DND-41 (cell line): ENCODE measurements around the gene DCST1.

Experiments used
- ATAC-seq: fragments of 200-7000 bp; cut with Tn5 transposase; 3 replicates; pipeline ENCODE4 v1.9.1; 2021; ENCODE audit warnings: low read depth; ENCODE audit not compliant: insufficient read depth
- DNase-seq: peaks from one replicate; pipeline ENCODE4 v3.0.0-alpha.2; 2020
- H2AFZ ChIP-seq: 2 replicates; pipeline ENCODE4 v1.6.0; 2012; ENCODE audit warnings: low read depth, low read length
- H3K27ac ChIP-seq: 2 replicates; pipeline ENCODE4 v1.5.1; 2012; ENCODE audit warnings: low read length, inconsistent platforms
- H3K27me3 ChIP-seq: fragments of 200-600 bp; sonication (generic); 2 replicates; pipeline ENCODE4 v1.6.0; 2012; ENCODE audit warnings: low read length, mild to moderate bottlenecking, inconsistent platforms; ENCODE audit not compliant: insufficient read depth, poor library complexity
- H3K36me3 ChIP-seq: 2 replicates; pipeline ENCODE4 v1.5.1; 2012; ENCODE audit warnings: low read length, inconsistent platforms; ENCODE audit not compliant: insufficient read depth
- H3K4me1 ChIP-seq: 2 replicates; pipeline ENCODE4 v1.5.1; 2012; ENCODE audit warnings: mild to moderate bottlenecking, low read length; ENCODE audit not compliant: insufficient read depth
- H3K4me2 ChIP-seq: 2 replicates; pipeline ENCODE4 v1.6.0; 2012; ENCODE audit warnings: mild to moderate bottlenecking, moderate library complexity, low read length, inconsistent platforms; ENCODE audit not compliant: insufficient read depth
- H3K4me3 ChIP-seq, 2 experiments: fragments of 200-600 bp in 1 of 2; shearing (Covaris generic) in 1 of 2; 2 replicates each; pipeline ENCODE4 v1.5.1; 2012 to 2016; ENCODE audit warnings: inconsistent platforms in 2 of 2, low read length in 2 of 2, mild to moderate bottlenecking in 2 of 2, low read depth in 1 of 2, moderate library complexity in 1 of 2
- H3K79me2 ChIP-seq: 2 replicates; pipeline ENCODE4 v1.6.0; 2012; ENCODE audit warnings: low read length, inconsistent platforms; ENCODE audit not compliant: insufficient read depth
- H3K9ac ChIP-seq: 2 replicates; pipeline ENCODE4 v1.6.0; 2012; ENCODE audit warnings: low read depth, mild to moderate bottlenecking, inconsistent platforms, low read length, moderate library complexity
- H3K9me3 ChIP-seq: 2 replicates; pipeline ENCODE4 v1.5.1; 2012; ENCODE audit warnings: low read length, moderate library complexity, mild to moderate bottlenecking, inconsistent platforms; ENCODE audit not compliant: insufficient read depth, severe bottlenecking
- H4K20me1 ChIP-seq: 2 replicates; pipeline ENCODE4 v1.6.0; 2012; ENCODE audit warnings: low read length; ENCODE audit not compliant: insufficient read depth
- CTCF ChIP-seq: IDR thresholded peaks from 2 replicates; pipeline ENCODE4 v1.5.1; 2012; ENCODE audit warnings: borderline replicate concordance, low read length, moderate library complexity, mild to moderate bottlenecking; ENCODE audit not compliant: poor library complexity, severe bottlenecking; ENCODE audit errors: extremely low read depth
- EZH2 ChIP-seq: IDR thresholded peaks from 3 replicates; pipeline ENCODE4 v1.6.1; 2012; ENCODE audit warnings: borderline replicate concordance, low read depth, mild to moderate bottlenecking, moderate library complexity, low read length, inconsistent platforms; ENCODE audit not compliant: severe bottlenecking

Gene DCST1

DNA sequence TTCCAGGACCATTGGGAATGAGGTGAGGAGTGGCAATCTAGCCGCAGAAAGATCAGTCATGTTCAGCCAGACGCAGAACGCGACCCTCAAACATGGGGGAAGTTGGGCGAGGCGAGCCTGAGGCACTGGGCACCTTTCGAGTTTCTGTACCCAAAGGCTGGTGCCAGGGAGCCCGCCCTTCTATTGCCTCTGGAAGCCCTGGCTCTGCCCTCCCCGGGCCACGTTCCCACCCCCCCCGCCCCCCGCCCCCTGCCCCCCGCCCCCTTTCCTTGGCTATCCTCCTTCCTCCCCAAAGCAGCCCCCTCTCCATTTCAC, 33.3 kb upstream of the DCST1 start:
- TF ChIP-seq EZH2 (no peak), CTCF (no peak)
- Histone ChIP-seq H3K79me2 (no peaks in the 10 kb centered on the region), H3K36me3 (no peaks in the 10 kb centered on the region), H3K4me1 (peaks cover 37% of the 10 kb centered on the region), H2AFZ (no peak overlapping the region), H3K4me3 (no peak overlapping the region), H3K4me2 (no peak overlapping the region; the same call in 1 of the 2 replicates), H3K9ac (no peak overlapping the region), H4K20me1 (peaks cover 68% of the 10 kb centered on the region), H3K27ac (no peak overlapping the region), H3K27me3 (peaks cover 55% of the 10 kb centered on the region), H3K9me3 (no peaks in the 10 kb centered on the region)
- ATAC-seq (no peak), DNase-seq (no peak)

GRCh38 chr1:155000726-155001424, 32.7 kb upstream of the DCST1 start:
- peaks cover 37% of the 10 kb centered on the region for H3K4me1 ChIP-seq
- H3K9me3 ChIP-seq, result no peaks in the 10 kb centered on the region
- H3K4me3 ChIP-seq, result no peak overlapping the region
- peaks cover 73% of the 10 kb centered on the region for H4K20me1 ChIP-seq
- no peaks in the 10 kb centered on the region for H3K79me2 ChIP-seq
- DNase-seq (no peak), ATAC-seq (no peak)
- no peak for TF ChIP-seq EZH2
- no peak for TF ChIP-seq CTCF
- H3K27ac ChIP-seq, result no peak overlapping the region
- H2AFZ ChIP-seq, result no peak overlapping the region
- no peak overlapping the region for H3K9ac ChIP-seq
- no peaks in the 10 kb centered on the region for H3K36me3 ChIP-seq
- H3K27me3 ChIP-seq, result peaks cover 55% of the 10 kb centered on the region
- no peak overlapping the region; the same call in 1 of the 2 replicates for H3K4me2 ChIP-seq

GRCh38 chr1:155001425-155001674, 32.3 kb upstream of the DCST1 start:
- H3K27me3 ChIP-seq, result peaks cover 55% of the 10 kb centered on the region
- peaks cover 77% of the 10 kb centered on the region for H4K20me1 ChIP-seq
- peaks cover 37% of the 10 kb centered on the region for H3K4me1 ChIP-seq
- no peaks in the 10 kb centered on the region for H3K9me3 ChIP-seq
- ATAC-seq, result no peak
- H2AFZ ChIP-seq, result no peak overlapping the region
- H3K4me2 ChIP-seq, result no peak overlapping the region
- no peak overlapping the region for H3K9ac ChIP-seq
- H3K27ac ChIP-seq, result no peak overlapping the region
- DNase-seq, result no peak
- no peak overlapping the region for H3K4me3 ChIP-seq
- no peaks in the 10 kb centered on the region for H3K79me2 ChIP-seq
- no peaks in the 10 kb centered on the region for H3K36me3 ChIP-seq
- TF ChIP-seq EZH2, result no peak
- TF ChIP-seq CTCF, result no peak
